Colonic mucosa (tissue), 4 donors: Measurements from ENCODE around the gene BFSP2. TPM values are rescaled to one million over a fixed set of nuclear protein-coding genes. Genes with fewer than 3 reads are reported as not detected.

Experiments used
- DNase-seq: peaks from one replicate; pipeline ENCODE4 v3.0.0-alpha.2; 2020
- H3K27ac ChIP-seq: fragments of 200-600 bp; one replicate; pipeline ENCODE4 v1.8.0; 2021
- H3K27me3 ChIP-seq: fragments of 200-600 bp; one replicate; pipeline ENCODE4 v1.8.0; 2021
- H3K36me3 ChIP-seq: fragments of 200-600 bp; one replicate; pipeline ENCODE4 v1.8.0; 2021
- H3K4me1 ChIP-seq: fragments of 200-600 bp; one replicate; pipeline ENCODE4 v1.8.0; 2021; ENCODE audit warnings: mild to moderate bottlenecking
- H3K4me3 ChIP-seq: fragments of 200-600 bp; one replicate; pipeline ENCODE4 v1.8.0; 2021
- H3K9ac ChIP-seq, 2 donors: one replicate each; pipeline ENCODE4 v1.7.0; 2013; ENCODE audit warnings: control low read depth in 2 of 2, low read depth in 2 of 2, low read length in 2 of 2
- H3K9me3 ChIP-seq: fragments of 200-600 bp; one replicate; pipeline ENCODE4 v1.8.0; 2021
- intact Hi-C: fragments of 100-400 bp; cut with DNase I; formaldehyde crosslinking; loops from one replicate; pipeline ENCODE4 v1.14.1; 2022
- total RNA-seq, 2 donors: library from RNA; stranded (reverse); fragmentation: NEBNext Ultra II Directional in 1 of 2; extraction: Animal tissue kit (Norgen Biotek cat#: 25700) in 1 of 2; gene quantifications; one replicate each; pipeline ENCODE4 v1.2.1, GENCODE V29; 2021
- TF ChIP-seq, protein P1 (sequence below): fragments of 200-600 bp; IDR thresholded peaks from one replicate; pipeline ENCODE4 v1.8.0; 2022; ENCODE audit warnings: antibody characterized with exemption, mild to moderate bottlenecking
- donor health status: healthy.
- donor health status: DM: no; HTN: no; CAD: no.
- donor health status: DM: no; HTN: no; CAD: no.

BFSP2 gene
- total RNA-seq, 2 donors from 2014 or later = 0.64 TPM; not detected in 1

DNA sequence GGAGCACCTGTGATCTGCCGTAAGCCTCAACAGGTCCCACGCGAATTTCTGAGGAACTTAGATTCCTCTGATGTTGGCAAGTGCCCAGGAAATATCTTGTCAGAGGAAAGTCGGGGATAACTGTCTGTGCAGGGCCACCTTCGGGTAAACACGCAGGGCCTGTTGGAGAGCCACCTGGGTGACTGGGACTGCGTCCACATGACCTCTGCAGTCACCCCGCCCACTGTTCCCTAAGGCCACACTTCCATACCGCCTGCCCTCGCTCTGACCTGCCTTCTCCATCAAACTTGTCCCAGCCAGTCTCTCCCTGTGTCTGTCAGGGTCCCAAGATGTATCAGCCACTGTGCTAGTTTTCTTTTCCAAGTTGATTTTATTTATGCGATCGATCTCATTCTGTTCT, 28.7 kb downstream of the BFSP2 start:
- no peak overlapping the region for H3K9ac ChIP-seq

DNA sequence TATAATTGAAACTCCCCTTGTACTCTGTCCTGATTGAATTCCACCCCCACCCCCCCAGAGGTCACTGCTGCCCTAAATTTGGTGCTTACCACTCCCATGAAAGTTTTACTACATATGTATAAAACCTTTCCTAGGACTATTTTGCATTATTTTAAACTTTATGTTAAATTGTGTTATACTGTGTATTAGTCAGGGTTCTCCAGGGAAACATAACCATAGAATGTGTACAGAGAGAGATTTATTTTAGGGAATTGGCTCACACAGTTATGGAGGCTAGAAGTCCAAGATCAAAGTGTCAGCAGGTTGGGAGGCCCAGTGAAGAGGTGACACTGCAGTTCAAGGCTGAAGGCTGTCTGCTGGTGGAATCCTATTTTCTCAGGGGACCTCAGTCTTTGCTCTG, 29.2 kb downstream of the BFSP2 start:
- Histone ChIP-seq H3K27ac (no peak overlapping the region), H3K27me3 (no peaks in the 10 kb centered on the region), H3K36me3 (no peaks in the 10 kb centered on the region), H3K4me1 (no peaks in the 10 kb centered on the region), H3K9me3 (no peaks in the 10 kb centered on the region), H3K4me3 (no peak overlapping the region), H3K9ac (no peak overlapping the region)
- DNase-seq = no peak
- intact Hi-C loops = no loop called here
- TF ChIP-seq, protein P1, sequence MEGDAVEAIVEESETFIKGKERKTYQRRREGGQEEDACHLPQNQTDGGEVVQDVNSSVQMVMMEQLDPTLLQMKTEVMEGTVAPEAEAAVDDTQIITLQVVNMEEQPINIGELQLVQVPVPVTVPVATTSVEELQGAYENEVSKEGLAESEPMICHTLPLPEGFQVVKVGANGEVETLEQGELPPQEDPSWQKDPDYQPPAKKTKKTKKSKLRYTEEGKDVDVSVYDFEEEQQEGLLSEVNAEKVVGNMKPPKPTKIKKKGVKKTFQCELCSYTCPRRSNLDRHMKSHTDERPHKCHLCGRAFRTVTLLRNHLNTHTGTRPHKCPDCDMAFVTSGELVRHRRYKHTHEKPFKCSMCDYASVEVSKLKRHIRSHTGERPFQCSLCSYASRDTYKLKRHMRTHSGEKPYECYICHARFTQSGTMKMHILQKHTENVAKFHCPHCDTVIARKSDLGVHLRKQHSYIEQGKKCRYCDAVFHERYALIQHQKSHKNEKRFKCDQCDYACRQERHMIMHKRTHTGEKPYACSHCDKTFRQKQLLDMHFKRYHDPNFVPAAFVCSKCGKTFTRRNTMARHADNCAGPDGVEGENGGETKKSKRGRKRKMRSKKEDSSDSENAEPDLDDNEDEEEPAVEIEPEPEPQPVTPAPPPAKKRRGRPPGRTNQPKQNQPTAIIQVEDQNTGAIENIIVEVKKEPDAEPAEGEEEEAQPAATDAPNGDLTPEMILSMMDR = no peak

More for the DNA sequence above, 28.7 kb downstream of the BFSP2 start:
- Histone ChIP-seq H3K27ac (no peak overlapping the region), H3K4me1 (no peaks in the 10 kb centered on the region), H3K36me3 (no peaks in the 10 kb centered on the region), H3K27me3 (no peaks in the 10 kb centered on the region), H3K4me3 (no peak overlapping the region), H3K9me3 (no peaks in the 10 kb centered on the region)
- TF ChIP-seq, protein P1 = no peak
- intact Hi-C loops = no loop called here
- no peak for DNase-seq

DNA sequence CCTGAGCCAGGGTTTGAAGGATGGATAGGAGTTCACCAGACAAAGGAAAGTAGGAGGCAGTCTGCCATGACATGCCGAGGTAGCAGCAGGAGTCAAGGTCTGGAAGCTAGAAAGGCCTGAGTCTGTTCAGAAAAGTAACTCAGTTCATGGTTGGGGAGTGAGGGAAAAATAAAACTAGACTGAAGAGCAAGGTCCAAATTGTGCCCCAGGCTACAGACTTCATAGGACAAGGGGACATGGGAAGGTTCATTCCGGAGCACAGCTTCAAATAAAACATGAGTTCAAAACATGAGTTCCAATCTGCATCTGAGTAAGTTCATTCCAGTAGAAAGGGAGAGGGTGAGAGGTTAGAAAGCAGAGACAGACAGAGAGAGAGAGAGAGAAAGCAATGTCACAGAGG, 39.7 kb downstream of the BFSP2 start:
- Histone ChIP-seq H3K27me3 (no peaks in the 10 kb centered on the region), H3K27ac (no peak overlapping the region), H3K9ac (no peak overlapping the region), H3K9me3 (no peaks in the 10 kb centered on the region), H3K4me3 (no peak overlapping the region), H3K36me3 (no peaks in the 10 kb centered on the region), H3K4me1 (no peaks in the 10 kb centered on the region)
- intact Hi-C loops = no loop called here
- TF ChIP-seq, protein P1 = no peak
- DNase-seq = no peak

DNA sequence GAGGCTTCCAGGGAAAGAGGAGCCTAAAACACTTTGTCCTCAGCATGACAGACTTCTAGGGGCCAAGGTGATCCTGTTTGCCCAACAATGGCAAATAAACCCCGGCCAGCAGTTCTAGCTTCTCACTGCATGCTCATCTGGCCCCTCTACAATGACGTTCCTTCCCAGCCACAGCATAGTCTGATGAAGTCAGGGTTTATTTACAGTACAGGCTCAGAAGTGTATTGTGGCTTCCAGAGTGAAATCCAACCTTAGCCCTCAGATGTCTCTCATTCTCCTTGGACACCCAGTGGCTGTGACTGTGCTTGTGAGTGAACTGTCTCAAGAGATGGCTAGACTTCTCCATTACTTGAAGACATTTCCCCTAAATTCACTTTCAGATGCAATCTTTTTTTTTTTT, 40.8 kb downstream of the BFSP2 start:
- no peak overlapping the region for H3K27ac ChIP-seq
- H3K27me3 ChIP-seq = no peaks in the 10 kb centered on the region
- intact Hi-C loops = no loop called here
- H3K36me3 ChIP-seq = no peaks in the 10 kb centered on the region
- TF ChIP-seq, protein P1 = no peak
- no peak for DNase-seq
- H3K4me1 ChIP-seq = no peaks in the 10 kb centered on the region
- H3K9ac ChIP-seq = no peak overlapping the region
- H3K4me3 ChIP-seq = no peak overlapping the region
- no peaks in the 10 kb centered on the region for H3K9me3 ChIP-seq

DNA sequence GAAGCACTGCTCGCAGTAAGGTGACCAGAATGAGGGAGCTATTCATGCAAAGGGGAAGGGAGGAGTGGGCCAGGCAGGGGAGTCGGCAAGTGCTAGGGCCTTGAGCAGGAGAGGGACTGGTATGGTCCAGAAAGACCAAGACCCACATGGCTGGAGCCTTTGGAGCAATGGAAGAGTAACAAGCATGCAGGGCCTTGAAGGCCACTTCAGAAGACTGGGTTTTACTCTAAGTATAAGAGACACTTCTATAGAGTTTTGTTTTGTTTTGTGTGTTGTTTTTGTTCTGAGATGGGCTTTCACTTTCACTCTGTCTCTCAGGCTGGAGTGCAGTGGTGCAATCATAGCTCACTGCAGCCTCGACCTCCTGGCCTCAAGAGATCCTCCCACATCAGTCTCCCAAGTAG, 42.0 kb downstream of the BFSP2 start:
- H3K9me3 ChIP-seq = no peaks in the 10 kb centered on the region

More for the DNA sequence above, 42.0 kb downstream of the BFSP2 start:
- no peak overlapping the region for H3K4me3 ChIP-seq
- no peak for DNase-seq
- intact Hi-C loops = no loop called here
- H3K27me3 ChIP-seq = no peaks in the 10 kb centered on the region
- no peaks in the 10 kb centered on the region for H3K4me1 ChIP-seq
- H3K9ac ChIP-seq = no peak overlapping the region
- H3K36me3 ChIP-seq = no peaks in the 10 kb centered on the region
- TF ChIP-seq, protein P1 = no peak
- no peak overlapping the region for H3K27ac ChIP-seq
